Measurements from ENCODE around the gene ERMP1.

DNA sequence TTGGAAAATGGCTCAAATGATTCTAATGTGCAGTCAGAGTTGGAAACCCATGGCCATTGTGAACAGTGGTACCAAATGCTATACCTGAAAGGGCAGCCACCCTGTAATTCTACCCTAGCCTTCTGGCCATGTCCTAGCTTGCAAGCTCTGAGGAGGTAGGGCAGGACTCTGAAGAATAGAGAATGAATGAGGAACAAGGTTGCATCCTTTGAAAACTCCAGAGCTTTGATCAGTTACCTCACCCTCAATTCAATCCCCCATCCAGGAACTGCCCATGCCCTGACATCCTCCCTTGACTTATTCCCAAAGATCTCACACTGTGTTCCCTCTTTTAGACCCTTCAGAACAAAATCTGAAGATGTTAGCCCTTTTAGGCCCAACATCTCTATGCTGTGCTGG is 17.8 kb upstream of the ERMP1 start:
- TF ChIP-seq, protein P1, sequence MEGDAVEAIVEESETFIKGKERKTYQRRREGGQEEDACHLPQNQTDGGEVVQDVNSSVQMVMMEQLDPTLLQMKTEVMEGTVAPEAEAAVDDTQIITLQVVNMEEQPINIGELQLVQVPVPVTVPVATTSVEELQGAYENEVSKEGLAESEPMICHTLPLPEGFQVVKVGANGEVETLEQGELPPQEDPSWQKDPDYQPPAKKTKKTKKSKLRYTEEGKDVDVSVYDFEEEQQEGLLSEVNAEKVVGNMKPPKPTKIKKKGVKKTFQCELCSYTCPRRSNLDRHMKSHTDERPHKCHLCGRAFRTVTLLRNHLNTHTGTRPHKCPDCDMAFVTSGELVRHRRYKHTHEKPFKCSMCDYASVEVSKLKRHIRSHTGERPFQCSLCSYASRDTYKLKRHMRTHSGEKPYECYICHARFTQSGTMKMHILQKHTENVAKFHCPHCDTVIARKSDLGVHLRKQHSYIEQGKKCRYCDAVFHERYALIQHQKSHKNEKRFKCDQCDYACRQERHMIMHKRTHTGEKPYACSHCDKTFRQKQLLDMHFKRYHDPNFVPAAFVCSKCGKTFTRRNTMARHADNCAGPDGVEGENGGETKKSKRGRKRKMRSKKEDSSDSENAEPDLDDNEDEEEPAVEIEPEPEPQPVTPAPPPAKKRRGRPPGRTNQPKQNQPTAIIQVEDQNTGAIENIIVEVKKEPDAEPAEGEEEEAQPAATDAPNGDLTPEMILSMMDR (IDR thresholded peaks at IDR 0.05; ENCODE audit: low read length) = no peak
- no peak for TF ChIP-seq EZH2 (IDR thresholded peaks at IDR 0.05; ENCODE audit: borderline replicate concordance, low read length)
